SK-N-MC (cell line): ENCODE results near the gene NR2E3.

Source experiments
- EZH2 ChIP-seq: fragments of 200-600 bp; sonication (generic); IDR thresholded peaks from one replicate; pipeline ENCODE4 v1.6.1; 2017; ENCODE audit warnings: antibody characterized with exemption
- FOXP2 ChIP-seq: optimal IDR thresholded peaks from 2 replicates; pipeline ENCODE3; 2011; ENCODE audit warnings: mild to moderate bottlenecking, moderate library complexity; ENCODE audit not compliant: insufficient read depth; ENCODE audit errors: extremely low read length, control extremely low read depth
- POLR2AphosphoS5 ChIP-seq: IDR thresholded peaks from 2 replicates; pipeline ENCODE4 v1.6.1; 2012; ENCODE audit warnings: mild to moderate bottlenecking, low read depth, low read length, borderline replicate concordance

- TF ChIP-seq POLR2AphosphoS5: no peak
- no peak for TF ChIP-seq EZH2
- TF ChIP-seq FOXP2: no peak
Measured at GRCh38 chr15:71784719-71785118, 25.6 kb upstream of the NR2E3 start.
